ENCODE results near the gene RTN4RL1. TPM values are rescaled to one million over a fixed set of nuclear protein-coding genes. Genes with fewer than 3 reads are reported as not detected.

The RTN4RL1 gene
- total RNA-seq, 1 experiment from 2014 or later, result 0.22 TPM

DNA sequence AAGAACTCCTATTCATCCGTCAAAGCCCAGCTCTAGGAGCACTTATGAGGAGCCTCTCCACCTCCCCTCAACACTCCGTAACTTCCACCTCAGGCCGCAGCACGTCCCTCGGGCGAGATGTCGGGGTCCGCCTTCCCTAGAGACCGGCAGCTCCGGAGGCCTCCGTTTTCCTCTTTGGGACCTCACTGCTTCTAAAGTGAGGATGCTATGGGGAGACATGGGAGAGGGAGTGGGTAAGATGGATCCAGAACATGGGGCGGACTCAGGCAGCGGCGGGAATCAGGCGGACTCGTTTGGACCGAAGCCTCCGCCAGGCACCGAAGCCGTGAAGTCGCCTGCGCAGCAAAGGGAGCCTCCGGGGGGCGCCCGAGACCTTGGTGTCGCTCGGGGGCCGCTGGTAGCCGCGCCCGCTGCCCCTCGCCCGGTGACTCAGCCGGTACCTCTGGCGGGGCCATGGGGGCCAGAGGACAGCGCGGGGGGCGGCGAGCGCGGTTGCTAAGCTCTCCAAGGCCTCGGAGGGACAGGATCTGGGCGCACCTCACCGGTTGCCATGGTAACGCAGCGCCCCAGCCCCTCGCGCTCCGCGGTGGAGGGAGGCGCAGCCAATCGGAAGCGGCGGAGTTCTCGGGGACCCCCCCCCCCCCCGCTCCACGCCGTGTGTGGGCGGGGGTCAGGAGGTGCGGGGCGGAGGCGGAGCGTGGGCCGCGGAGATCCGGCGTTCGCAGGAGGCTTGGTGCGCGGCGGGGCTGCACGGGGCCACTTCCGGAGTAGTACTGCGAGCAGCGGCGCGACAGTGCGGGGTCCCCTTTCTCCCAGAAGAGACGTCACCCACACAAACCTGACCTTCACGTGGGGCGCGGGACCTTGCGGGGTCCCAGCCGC is 28.5 kb upstream of the RTN4RL1 start:
- peaks cover 70% of the 10 kb centered on the region for H3K27me3 Mint-ChIP-seq (ENCODE audit: low read depth)
- Histone ChIP-seq H3K27me3 (ENCODE audit: insufficient read depth, low read length) (peaks cover 70% of the 10 kb centered on the region), H4K8ac (replicated peaks; ENCODE audit: insufficient read length, low read depth, low read length) (no peak overlapping the region), H2BK15ac (ENCODE audit: low read depth, low read length) (no peak overlapping the region), H3K4me2 (ENCODE audit: insufficient read depth, insufficient read length, low read length) (peak overlapping the region; percentile 1), H3K9me3 (ENCODE audit: control insufficient read depth, low read depth, low read length) (no peaks in the 10 kb centered on the region), H2BK120ac (ENCODE audit: low read depth, low read length, poor library complexity, severe bottlenecking) (no peak overlapping the region), H2AFZ (ENCODE audit: low read length) (no peak overlapping the region), H3T11ph (ENCODE audit: low read length) (no peak overlapping the region), H2BK20ac (ENCODE audit: low read depth, low read length, poor library complexity, severe bottlenecking) (no peak overlapping the region), H3K27ac (ENCODE audit: insufficient read length, low read depth, low read length) (no peak overlapping the region), H3K18ac (ENCODE audit: insufficient read length, low read depth, low read length) (no peak overlapping the region), H2BK12ac (ENCODE audit: insufficient read length, low read depth, low read length) (no peak overlapping the region), H2AK5ac (ENCODE audit: insufficient read length, low read length) (no peak overlapping the region), H3K4ac (ENCODE audit: low read depth, low read length) (no peak overlapping the region), H2BK5ac (ENCODE audit: insufficient read length, low read length) (no peak overlapping the region), H3K14ac (ENCODE audit: insufficient read depth, low read length) (no peak overlapping the region), H4K91ac (ENCODE audit: insufficient read length, low read depth, low read length) (no peak overlapping the region), H4K5ac (ENCODE audit: insufficient read length, low read depth, low read length) (no peak overlapping the region), H3K79me2 (ENCODE audit: insufficient read depth, low read length) (no peaks in the 10 kb centered on the region), H3K23ac (ENCODE audit: insufficient read length, low read depth, low read length) (no peak overlapping the region), H3K9ac (ENCODE audit: extremely low read depth, insufficient read length, low read length) (no peak overlapping the region), H3K23me2 (ENCODE audit: insufficient read length, low read depth, low read length, poor library complexity, severe bottlenecking) (peaks cover 6% of the 10 kb centered on the region), H4K20me1 (ENCODE audit: control insufficient read depth, insufficient read depth, insufficient read length) (peaks cover 4% of the 10 kb centered on the region), H3K4me1 (ENCODE audit: insufficient read depth, low read length) (no peaks in the 10 kb centered on the region), H3K79me1 (ENCODE audit: insufficient read depth, low read depth, low read length, poor library complexity, severe bottlenecking) (no peaks in the 10 kb centered on the region), H3K56ac (ENCODE audit: insufficient read length, low read depth, low read length) (no peak overlapping the region)
- WGBS (ENCODE audit: extremely low coverage, insufficient read length, low lambda C conversion rate), result no CpG with 5 or more reads among the region's 84 CpGs
- H3K9me3 Mint-ChIP-seq, result no peaks in the 10 kb centered on the region
- peak; percentile 87 for DNase-seq
- peaks cover 8 to 11% of the 10 kb centered on the region in 2 experiments; a peak in 3 of 4 replicates for H3K4me1 Mint-ChIP-seq
- peak overlapping the region; percentile 50 to 69 for H3K4me3 Mint-ChIP-seq
- TF ChIP-seq, protein P1, sequence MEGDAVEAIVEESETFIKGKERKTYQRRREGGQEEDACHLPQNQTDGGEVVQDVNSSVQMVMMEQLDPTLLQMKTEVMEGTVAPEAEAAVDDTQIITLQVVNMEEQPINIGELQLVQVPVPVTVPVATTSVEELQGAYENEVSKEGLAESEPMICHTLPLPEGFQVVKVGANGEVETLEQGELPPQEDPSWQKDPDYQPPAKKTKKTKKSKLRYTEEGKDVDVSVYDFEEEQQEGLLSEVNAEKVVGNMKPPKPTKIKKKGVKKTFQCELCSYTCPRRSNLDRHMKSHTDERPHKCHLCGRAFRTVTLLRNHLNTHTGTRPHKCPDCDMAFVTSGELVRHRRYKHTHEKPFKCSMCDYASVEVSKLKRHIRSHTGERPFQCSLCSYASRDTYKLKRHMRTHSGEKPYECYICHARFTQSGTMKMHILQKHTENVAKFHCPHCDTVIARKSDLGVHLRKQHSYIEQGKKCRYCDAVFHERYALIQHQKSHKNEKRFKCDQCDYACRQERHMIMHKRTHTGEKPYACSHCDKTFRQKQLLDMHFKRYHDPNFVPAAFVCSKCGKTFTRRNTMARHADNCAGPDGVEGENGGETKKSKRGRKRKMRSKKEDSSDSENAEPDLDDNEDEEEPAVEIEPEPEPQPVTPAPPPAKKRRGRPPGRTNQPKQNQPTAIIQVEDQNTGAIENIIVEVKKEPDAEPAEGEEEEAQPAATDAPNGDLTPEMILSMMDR (conservative IDR thresholded peaks at IDR 0.05), result peak; percentile 71
- H3K36me3 Mint-ChIP-seq (ENCODE audit: insufficient read depth in 1 of 3, low read depth in 3 of 3), result no peaks in the 10 kb centered on the region; a peak in 2 of 7 replicates
- H3K27ac Mint-ChIP-seq, result no peak overlapping the region

Data from H9 (cell line).